HCT116 (cell line): ENCODE measurements around the gene PDZD8. TPM values are rescaled to one million over a fixed set of nuclear protein-coding genes. Genes with fewer than 3 reads are reported as not detected.

ENCODE experiments used
- ATAC-seq: fragments of 200-7000 bp; cut with Tn5 transposase; 2 replicates; pipeline ENCODE4 v1.9.1; 2020; ENCODE audit warnings: mild to moderate bottlenecking, moderate library complexity
- BruUV-seq: library from RNA; stranded (reverse); fragments of 400-500 nt; replicated peaks from 2 replicates; lab custom pipeline; 2021; lab: Mats Ljungman, UMichigan
- CTCF ChIA-PET: fragments of 300-600 bp; sonication (Branson Sonifier 250); formaldehyde crosslinking; loops from one replicate; lab custom pipeline; 2021; ENCODE audit warnings: antibody characterized with exemption; lab: Charles Lee
- POLR2A ChIA-PET: fragments of 300-600, 350-600 bp; sonication (Branson Sonifier 250); formaldehyde crosslinking; loops from one replicate; lab custom pipeline; 2021; ENCODE audit warnings: antibody characterized with exemption; lab: Charles Lee
- RAD21 ChIA-PET, 2 experiments: fragments of 300-600 bp; sonication (Branson Sonifier 250); formaldehyde crosslinking; loops; one replicate each; lab custom pipeline; 2023; ENCODE audit warnings: low total read pairs in 2 of 2; ENCODE audit not compliant: uncharacterized antibody in 2 of 2, unreplicated experiment in 2 of 2, low non-redundant PET in 1 of 2; lab: Charles Lee
- DNase-seq: peaks from one replicate; pipeline ENCODE4 v3.0.0-alpha.2; 2010; ENCODE audit warnings: low read depth, low spot score
- H2AFZ ChIP-seq: fragments of 200-600 bp; shearing (Covaris generic), sonication (generic); 2 replicates; pipeline ENCODE4 v1.6.1; 2017; ENCODE audit warnings: low read depth, mixed run types, mixed read lengths, antibody characterized with exemption, low read length; ENCODE audit not compliant: poor library complexity, severe bottlenecking
- H3K27ac ChIP-seq: 2 replicates; pipeline ENCODE4 v1.5.1; 2012; ENCODE audit warnings: low read depth, low read length
- H3K27me3 ChIP-seq: fragments of 200-600 bp; sonication (generic); 2 replicates; pipeline ENCODE4 v1.6.1; 2016; ENCODE audit warnings: mixed run types, low read length, mixed read lengths; ENCODE audit not compliant: insufficient read depth
- H3K36me3 ChIP-seq, 2 experiments: fragments of 200-500 bp in 1 of 2; fragments of 200-600 bp in 1 of 2; sonication (Bioruptor generic) in 1 of 2; sonication (generic) in 1 of 2; 2 replicates each; pipeline versions ENCODE4 v1.5.1 to v1.6.1; 2014 to 2016; ENCODE audit warnings: low read length in 2 of 2, inconsistent platforms in 1 of 2, mixed read lengths in 1 of 2, mixed run types in 1 of 2; ENCODE audit not compliant: insufficient read depth in 2 of 2, control insufficient read depth in 1 of 2
- H3K4me1 ChIP-seq, 2 experiments: fragments of 200-600 bp in 1 of 2; sonication (generic) in 1 of 2; 2 replicates each; pipeline versions ENCODE4 v1.5.1 to v1.6.1; 2012 to 2017; ENCODE audit warnings: low read length in 2 of 2, inconsistent platforms in 1 of 2, mild to moderate bottlenecking in 1 of 2, mixed read lengths in 1 of 2, mixed run types in 1 of 2, moderate library complexity in 1 of 2; ENCODE audit not compliant: insufficient read depth in 2 of 2, control insufficient read depth in 1 of 2
- H3K4me2 ChIP-seq: fragments of 200-600 bp; sonication (generic); 2 replicates; pipeline ENCODE4 v1.6.1; 2017; ENCODE audit warnings: mixed run types, low read length, mixed read lengths
- H3K4me3 ChIP-seq, 2 experiments: fragments of 200-600 bp in 1 of 2; sonication (generic) in 1 of 2; replicated peaks in 1 of 2; 2 replicates each; pipeline ENCODE4 v1.5.1; 2011 to 2016; ENCODE audit warnings: low read length in 2 of 2, control low read depth in 1 of 2, low read depth in 1 of 2, mild to moderate bottlenecking in 1 of 2, mixed read lengths in 1 of 2, mixed run types in 1 of 2
- H3K79me2 ChIP-seq: fragments of 200-600 bp; sonication (generic); 2 replicates; pipeline ENCODE4 v1.6.1; 2017; ENCODE audit warnings: mild to moderate bottlenecking, mixed run types, low read length, moderate library complexity, mixed read lengths; ENCODE audit not compliant: insufficient read depth
- H3K9ac ChIP-seq: fragments of 200-600 bp; sonication (generic); 2 replicates; pipeline ENCODE4 v1.6.1; 2016; ENCODE audit warnings: low read length, mixed read lengths
- H3K9me2 ChIP-seq: fragments of 200-600 bp; sonication (generic), shearing (Covaris generic); 2 replicates; pipeline ENCODE4 v1.6.1; 2017; ENCODE audit warnings: mixed run types, mild to moderate bottlenecking, moderate library complexity; ENCODE audit not compliant: insufficient read depth
- H3K9me3 ChIP-seq, 2 experiments: fragments of 200-500 bp in 1 of 2; fragments of 200-600 bp in 1 of 2; sonication (Bioruptor generic) in 1 of 2; sonication (generic) in 1 of 2; 2 replicates each; pipeline ENCODE4 v1.6.1; 2014 to 2017; ENCODE audit warnings: low read length in 2 of 2, mixed read lengths in 2 of 2, inconsistent platforms in 1 of 2, low read depth in 1 of 2, mild to moderate bottlenecking in 1 of 2, mixed run types in 1 of 2, moderate library complexity in 1 of 2; ENCODE audit not compliant: control insufficient read depth in 1 of 2, insufficient read depth in 1 of 2
- H4K20me1 ChIP-seq: fragments of 200-600 bp; sonication (generic), shearing (Covaris generic); 2 replicates; pipeline ENCODE4 v1.6.1; 2017; ENCODE audit warnings: mixed run types, mild to moderate bottlenecking, moderate library complexity; ENCODE audit not compliant: insufficient read depth
- CTCF ChIP-seq, 3 experiments: fragments of 200-600 bp in 1 of 3; sonication (generic) in 1 of 3; IDR thresholded peaks in 2 of 3; conservative IDR thresholded peaks in 1 of 3; 2 replicates each; pipeline ENCODE4 v1.5.1; 2012 to 2017; ENCODE audit warnings: low read depth in 2 of 3, low read length in 2 of 3, antibody characterized with exemption in 1 of 3, borderline replicate concordance in 1 of 3, control low read depth in 1 of 3, mild to moderate bottlenecking in 1 of 3, mixed read lengths in 1 of 3, mixed run types in 1 of 3, moderate library complexity in 1 of 3; ENCODE audit not compliant: insufficient read depth in 1 of 3
- EGR1 ChIP-seq: IDR thresholded peaks from 2 replicates; pipeline ENCODE4 v1.6.1; 2012; ENCODE audit warnings: low read depth
- EZH2 ChIP-seq: fragments of 200-600 bp; sonication (generic); IDR thresholded peaks from 2 replicates; pipeline ENCODE4 v1.6.1; 2017; ENCODE audit warnings: antibody characterized with exemption, mixed run types
- FOSL1 ChIP-seq: IDR thresholded peaks from 2 replicates; pipeline ENCODE4 v1.6.1; 2012; ENCODE audit warnings: low read depth
- JUND ChIP-seq: IDR thresholded peaks from 2 replicates; pipeline ENCODE4 v1.6.1; 2012
- MAX ChIP-seq: IDR thresholded peaks from 2 replicates; pipeline ENCODE4 v1.6.1; 2012
- POLR2A ChIP-seq: IDR thresholded peaks from 2 replicates; pipeline ENCODE4 v1.7.0; 2011; ENCODE audit warnings: borderline replicate concordance; ENCODE audit not compliant: insufficient read depth, insufficient read length; ENCODE audit errors: extremely low read depth
- POLR2AphosphoS5 ChIP-seq: IDR thresholded peaks from 2 replicates; pipeline ENCODE4 v1.6.1; 2011; ENCODE audit warnings: mild to moderate bottlenecking, low read depth, low read length, moderate library complexity
- RAD21 ChIP-seq: IDR thresholded peaks from 2 replicates; pipeline ENCODE4 v1.6.1; 2012; ENCODE audit warnings: low read depth, mild to moderate bottlenecking
- SIN3A ChIP-seq: IDR thresholded peaks from 2 replicates; pipeline ENCODE4 v1.6.1; 2012; ENCODE audit warnings: low read depth
- SRF ChIP-seq: IDR thresholded peaks from 2 replicates; pipeline ENCODE4 v1.6.1; 2012; ENCODE audit warnings: low read depth
- ZBTB33 ChIP-seq: IDR thresholded peaks from 2 replicates; pipeline ENCODE4 v1.6.1; 2011; ENCODE audit warnings: mild to moderate bottlenecking, low read length, moderate library complexity; ENCODE audit not compliant: insufficient replicate concordance; ENCODE audit errors: extremely low read depth
- ZNF274 ChIP-seq: fragments of 200-500 bp; sonication (Bioruptor generic); IDR thresholded peaks from 2 replicates; pipeline ENCODE4 v1.6.1; 2014; ENCODE audit warnings: mild to moderate bottlenecking, low read depth, low read length, inconsistent platforms
- intact Hi-C: fragments of 100-400 bp; cut with micrococcal nuclease; formaldehyde crosslinking; loops from 2 replicates; pipeline ENCODE4 v1.10.0; 2022
- total RNA-seq: library from RNA; stranded (reverse); gene quantifications from one replicate; pipeline ENCODE4 v1.2.1, GENCODE V29; 2021; ENCODE audit not compliant: unreplicated experiment

The PDZD8 gene
- total RNA-seq, 1 experiment from 2014 or later, result 61.7 TPM

- peaks cover 13% of the 10 kb centered on the region; the same call in 1 of the 2 replicates for H4K20me1 ChIP-seq
- H3K9me2 ChIP-seq, result no peaks in the 10 kb centered on the region
- no peak overlapping the region for H3K4me3 ChIP-seq
- no peak overlapping the region for H3K9ac ChIP-seq
- ATAC-seq (peak; percentile 28; the same call in 1 of the 2 replicates), DNase-seq (no peak)
- H3K4me2 ChIP-seq, result no peak overlapping the region
- CTCF ChIA-PET, result interaction anchor here (0.7 to 4.3 kb wide), 28 partner anchors 9 to 522 kb away, joined by 3 to 120 read pairs (median 4); no protein-coding TSS in a partner anchor
- TF ChIP-seq RAD21, result peak; percentile 13; the same call in 1 of the 2 replicates
- no peak for TF ChIP-seq POLR2AphosphoS5
- TF ChIP-seq FOSL1, result no peak
- peak; percentile 29 to 60 (median 36); a peak in 4 of 6 replicates for TF ChIP-seq CTCF (IDR thresholded peaks at IDR 0.05 in 2 of 3, conservative IDR thresholded peaks at IDR 0.05 in 1 of 3; ENCODE audit: borderline replicate concordance in 1 of 3, insufficient read depth in 1 of 3, low read depth in 2 of 3, low read length in 2 of 3)
- RAD21 ChIA-PET, result interaction anchor here (0.7 to 2.5 kb wide), 4 partner anchors 92 to 160 kb away, joined by 5 to 15 read pairs (median 9); no protein-coding TSS in a partner anchor
- H3K27me3 ChIP-seq, result no peaks in the 10 kb centered on the region
- no TSS peak for BruUV-seq
- intact Hi-C loops, result no loop called here
- no peak overlapping the region for H2AFZ ChIP-seq
- H3K9me3 ChIP-seq, result no peaks in the 10 kb centered on the region
- peaks cover 58% of the 10 kb centered on the region for H3K79me2 ChIP-seq
- POLR2A ChIA-PET, result interaction anchor here (1.1 kb wide), 1 partner anchor 8 kb away, joined by 4 read pairs; no protein-coding TSS in a partner anchor
- no peak overlapping the region for H3K27ac ChIP-seq
- H3K4me1 ChIP-seq, result no peaks in the 10 kb centered on the region
- H3K36me3 ChIP-seq, result no peaks in the 10 kb centered on the region; a peak in 1 of 4 replicates
Observed at GRCh38 chr10:117318909-117319308, 56.3 kb downstream of the PDZD8 start.

- Histone ChIP-seq H3K27me3 (no peaks in the 10 kb centered on the region), H4K20me1 (peaks cover 19% of the 10 kb centered on the region; the same call in 1 of the 2 replicates), H3K79me2 (peaks cover 41% of the 10 kb centered on the region), H3K9ac (no peak overlapping the region), H3K4me3 (no peak overlapping the region), H2AFZ (no peak overlapping the region), H3K36me3 (no peaks in the 10 kb centered on the region; a peak in 1 of 4 replicates), H3K9me3 (no peaks in the 10 kb centered on the region), H3K27ac (no peak overlapping the region), H3K4me1 (no peaks in the 10 kb centered on the region), H3K9me2 (no peaks in the 10 kb centered on the region), H3K4me2 (no peak overlapping the region)
- CTCF ChIA-PET, result interaction anchor here (1.3 kb wide), 1 partner anchor 90 kb away, joined by 3 read pairs; no protein-coding TSS in a partner anchor
- POLR2A ChIA-PET, result no interaction called here
- ATAC-seq (no peak), DNase-seq (no peak)
- intact Hi-C loops, result no loop called here
- RAD21 ChIA-PET, result no interaction called here
- BruUV-seq, result no TSS peak
- TF ChIP-seq SIN3A, result no peak
- TF ChIP-seq POLR2AphosphoS5, result no peak
- TF ChIP-seq EZH2, result no peak
- TF ChIP-seq JUND, result no peak
- no peak for TF ChIP-seq POLR2A
- no peak for TF ChIP-seq ZBTB33
- TF ChIP-seq CTCF (IDR thresholded peaks at IDR 0.05 in 2 of 3, conservative IDR thresholded peaks at IDR 0.05 in 1 of 3; ENCODE audit: borderline replicate concordance in 1 of 3, insufficient read depth in 1 of 3, low read depth in 2 of 3, low read length in 2 of 3), result no peak
- no peak for TF ChIP-seq SRF
- TF ChIP-seq EGR1, result no peak
- TF ChIP-seq MAX, result no peak
- TF ChIP-seq ZNF274, result no peak
Observed at GRCh38 chr10:117316701-117317100, 58.5 kb downstream of the PDZD8 start.
